ENCODE measurements around the gene DSCAML1. TPM values are rescaled to one million over a fixed set of nuclear protein-coding genes. Genes with fewer than 3 reads are reported as not detected.

DSCAML1 gene
- total and polyA plus RNA-seq, 2 of the 8 experiments (the other 6 are each of a cell fraction or from before 2014, with no cell fraction given): 0.19 to 0.24 TPM

GRCh38 chr11:117750916-117751662 lies 45.9 kb downstream of the DSCAML1 start:
- Histone ChIP-seq H3K14ac (ENCODE audit: insufficient read length) (no peak overlapping the region), H3K9me3 (ENCODE audit: insufficient read depth in 2 of 2, low read depth in 1 of 2, low read length in 1 of 2) (no peaks in the 10 kb centered on the region), H4K8ac (ENCODE audit: extremely low read depth, insufficient read depth, low read length) (no peak overlapping the region), H2BK20ac (ENCODE audit: low read length) (no peak overlapping the region), H3K23ac (ENCODE audit: insufficient read length) (no peak overlapping the region), H3K56ac (replicated peaks; ENCODE audit: insufficient read length, low read depth, low read length) (no peak overlapping the region), H3K4me2 (ENCODE audit: insufficient read depth in 1 of 2, low read depth in 2 of 2, low read length in 2 of 2) (no peak overlapping the region), H3K23me2 (ENCODE audit: low read depth, low read length) (no peaks in the 10 kb centered on the region), H2BK15ac (ENCODE audit: low read length) (no peak overlapping the region), H3K36me3 (ENCODE audit: control insufficient read depth in 2 of 4, insufficient read depth in 4 of 4, low read length in 3 of 4) (no peaks in the 10 kb centered on the region), H4K91ac (replicated peaks; ENCODE audit: insufficient read length, low read length) (no peak overlapping the region), H2BK120ac (replicated peaks; ENCODE audit: low read depth, low read length) (no peak overlapping the region), H3K18ac (ENCODE audit: extremely low read depth, low read length) (no peak overlapping the region), H3K9ac (replicated peaks in 1 of 4; ENCODE audit: extremely low read depth in 1 of 4, low read depth in 3 of 4, low read length in 3 of 4) (no peak overlapping the region), H2AK5ac (ENCODE audit: low read depth, low read length) (no peak overlapping the region), H2BK5ac (ENCODE audit: low read depth, low read length) (no peak overlapping the region), H3K27me3 (replicated peaks in 1 of 4; ENCODE audit: control insufficient read depth in 3 of 4, extremely low read depth in 1 of 4, insufficient read depth in 3 of 4, low read length in 3 of 4) (no peaks in the 10 kb centered on the region; a peak in 1 of 7 replicates), H3K4ac (replicated peaks; ENCODE audit: insufficient read length, low read depth, low read length) (no peak overlapping the region), H2BK12ac (ENCODE audit: low read depth, low read length) (no peak overlapping the region), H3K4me1 (replicated peaks in 1 of 4; ENCODE audit: control insufficient read depth in 3 of 4, insufficient read depth in 4 of 4, low read length in 3 of 4) (peaks cover 0 to 4% (median 1%) of the 10 kb centered on the region in 4 experiments; a peak in 4 of 7 replicates), H3K27ac (ENCODE audit: low read depth, low read length) (no peak overlapping the region), H3K79me2 (ENCODE audit: control insufficient read depth in 1 of 2, insufficient read depth in 2 of 2, low read length in 2 of 2) (no peaks in the 10 kb centered on the region), H4K20me1 (replicated peaks in 1 of 2; ENCODE audit: control insufficient read depth in 1 of 2, insufficient read depth in 2 of 2, low read length in 2 of 2) (peaks cover 0 to 1% of the 10 kb centered on the region in 2 experiments), H4K5ac (ENCODE audit: insufficient read length, low read depth, low read length) (no peak overlapping the region), H2AFZ (ENCODE audit: low read length) (no peak overlapping the region), H3K4me3 (ENCODE audit: extremely low read depth in 1 of 4, insufficient read depth in 2 of 4, low read depth in 3 of 4, low read length in 4 of 4) (no peak overlapping the region), H3K79me1 (ENCODE audit: low read depth, low read length) (no peaks in the 10 kb centered on the region)
- ChIA-PET POLR2A (ENCODE audit: partially characterized antibody) (no interaction called here), CTCF (ENCODE audit: partially characterized antibody) (interaction anchor here (1.5 kb wide), 1 partner anchor 58 kb away, joined by 3 read pairs; no protein-coding TSS in a partner anchor)
- 85% methylated on average over 13 of the region's 14 CpGs; no CpG with 5 or more reads in 1 of the 2 experiments for WGBS, 2 experiments (ENCODE audit: extremely low coverage in 1 of 2, insufficient coverage in 1 of 2, insufficient read length in 1 of 2, insufficient replicate concordance in 2 of 2, low coverage in 1 of 2, low lambda C conversion rate in 2 of 2, missing lambda C conversion rate in 1 of 2)
- DNase-seq (ENCODE audit: low read depth in 1 of 2, low spot score in 2 of 2) (no peak), FAIRE-seq (no peak)
- no peak for TF ChIP-seq RBBP5 (IDR thresholded peaks at IDR 0.05; ENCODE audit: borderline replicate concordance, low read depth, low read length)
- TF ChIP-seq, protein P1, sequence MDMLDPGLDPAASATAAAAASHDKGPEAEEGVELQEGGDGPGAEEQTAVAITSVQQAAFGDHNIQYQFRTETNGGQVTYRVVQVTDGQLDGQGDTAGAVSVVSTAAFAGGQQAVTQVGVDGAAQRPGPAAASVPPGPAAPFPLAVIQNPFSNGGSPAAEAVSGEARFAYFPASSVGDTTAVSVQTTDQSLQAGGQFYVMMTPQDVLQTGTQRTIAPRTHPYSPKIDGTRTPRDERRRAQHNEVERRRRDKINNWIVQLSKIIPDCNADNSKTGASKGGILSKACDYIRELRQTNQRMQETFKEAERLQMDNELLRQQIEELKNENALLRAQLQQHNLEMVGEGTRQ (IDR thresholded peaks at IDR 0.05; ENCODE audit: low read length): no peak
- TF ChIP-seq FOSL1 (IDR thresholded peaks at IDR 0.05; ENCODE audit: insufficient read depth, low read depth, low read length): no peak
- TF ChIP-seq EGR1 (IDR thresholded peaks at IDR 0.05; ENCODE audit: borderline replicate concordance, low read depth, low read length): no peak
- no peak for TF ChIP-seq CEBPB (IDR thresholded peaks at IDR 0.05; ENCODE audit: low read depth, low read length)
- no peak for TF ChIP-seq KDM4A (IDR thresholded peaks at IDR 0.05; ENCODE audit: low read depth, low read length, severe bottlenecking)
- TF ChIP-seq RNF2 (IDR thresholded peaks at IDR 0.05; ENCODE audit: borderline replicate concordance, low read depth, low read length, missing control alignments, poor library complexity, severe bottlenecking): no peak

Measured in H1 (cell line).